B cell (primary cell): ENCODE measurements around the gene CTDP1. TPM values are rescaled to one million over a fixed set of nuclear protein-coding genes. Genes with fewer than 3 reads are reported as not detected.

ENCODE experiments used
- ATAC-seq: fragments of 200-7000 bp; cut with Tn5 transposase; one replicate; pipeline ENCODE4 v1.10.0; 2021; ENCODE audit warnings: low read depth, mild to moderate bottlenecking, moderate number of reproducible peaks, moderate library complexity
- CTCF ChIA-PET: fragments of 350-600 bp; sonication (Branson Sonifier 250); formaldehyde crosslinking; loops from one replicate; lab custom pipeline; 2021; ENCODE audit warnings: antibody characterized with exemption, inconsistent platforms; lab: Charles Lee
- POLR2A ChIA-PET: fragments of 350-600 bp; sonication (Branson Sonifier 250); formaldehyde crosslinking; loops from one replicate; lab custom pipeline; 2021; ENCODE audit warnings: antibody characterized with exemption; lab: Charles Lee
- DNase-seq: peaks from one replicate; pipeline ENCODE4 v3.0.0; 2013
- H2AFZ ChIP-seq: 2 replicates; pipeline ENCODE4 v1.6.1; 2012; ENCODE audit warnings: mild to moderate bottlenecking, low read depth, low read length; ENCODE audit not compliant: insufficient read depth, poor library complexity, severe bottlenecking
- H3K27ac ChIP-seq, 2 donors: 1 replicate in 1 of 2; 2 replicates in 1 of 2; pipeline ENCODE4 v1.5.1; 2012 to 2013; ENCODE audit warnings: low read length in 2 of 2, mild to moderate bottlenecking in 2 of 2, moderate library complexity in 1 of 2
- H3K27me3 ChIP-seq, 4 experiments: fragments of 200-600 bp in 1 of 4; sonication (generic) in 1 of 4; replicated peaks in 1 of 4; 1 replicate in 2 of 4; 2 replicates in 2 of 4; pipeline versions ENCODE4 v1.6.1 to v1.7.0; 2013 to 2016; ENCODE audit warnings: low read length in 3 of 4, mild to moderate bottlenecking in 2 of 4, mixed read lengths in 1 of 4, moderate library complexity in 1 of 4; ENCODE audit not compliant: insufficient read depth in 4 of 4, control insufficient read depth in 3 of 4; ENCODE audit errors: control extremely low read depth in 1 of 4
- H3K36me3 ChIP-seq, 2 experiments: replicated peaks in 1 of 2; 1 replicate in 1 of 2; 2 replicates in 1 of 2; pipeline versions ENCODE4 v1.6.1 to v1.7.1; 2013; ENCODE audit warnings: low read length in 1 of 2; ENCODE audit not compliant: insufficient read depth in 2 of 2, control insufficient read depth in 1 of 2; ENCODE audit errors: control extremely low read depth in 1 of 2, extremely low read depth in 1 of 2
- H3K4me1 ChIP-seq, 2 donors: fragments of 200-600 bp in 1 of 2; sonication (generic) in 1 of 2; 1 replicate in 1 of 2; 2 replicates in 1 of 2; pipeline versions ENCODE4 v1.5.1 to v1.6.1; 2013 to 2017; ENCODE audit warnings: low read length in 2 of 2; ENCODE audit not compliant: control insufficient read depth in 2 of 2, insufficient read depth in 2 of 2
- H3K4me2 ChIP-seq: replicated peaks from 2 replicates; pipeline ENCODE3; 2012; ENCODE audit warnings: mild to moderate bottlenecking, low read depth, low read length; ENCODE audit not compliant: poor library complexity, severe bottlenecking
- H3K4me3 ChIP-seq, 5 experiments: fragments of 200-600 bp in 1 of 5; sonication (generic) in 1 of 5; 1 replicate in 3 of 5; 2 replicates in 2 of 5; pipeline versions ENCODE4 v1.5.1 to v1.7.0; 2011 to 2016; ENCODE audit warnings: low read length in 4 of 5, mild to moderate bottlenecking in 4 of 5, low read depth in 2 of 5, control low read depth in 1 of 5, moderate library complexity in 1 of 5; ENCODE audit not compliant: insufficient read depth in 1 of 5; ENCODE audit errors: control extremely low read depth in 1 of 5, extremely low read depth in 1 of 5
- H3K79me2 ChIP-seq: fragments of 200-600 bp; sonication (generic); one replicate; pipeline ENCODE4 v1.6.0; 2016; ENCODE audit warnings: low read length; ENCODE audit not compliant: control insufficient read depth, insufficient read depth
- H3K9ac ChIP-seq: fragments of 200-600 bp; sonication (generic); 2 replicates; pipeline ENCODE4 v1.6.1; 2017; ENCODE audit warnings: mild to moderate bottlenecking, low read length, moderate library complexity
- H3K9me3 ChIP-seq, 3 donors: one replicate each; pipeline versions ENCODE4 v1.6.1 to v1.7.1; 2013; ENCODE audit warnings: low read length in 2 of 3; ENCODE audit not compliant: control insufficient read depth in 2 of 3, insufficient read depth in 1 of 3; ENCODE audit errors: control extremely low read depth in 1 of 3
- H4K20me1 ChIP-seq: 2 replicates; pipeline ENCODE4 v1.6.0; 2012; ENCODE audit warnings: mild to moderate bottlenecking, low read length; ENCODE audit not compliant: insufficient read depth, control insufficient read depth, poor library complexity, severe bottlenecking
- H3K27ac Mint-ChIP-seq: one replicate; pipeline ENCODE4 v1.8.0; 2021; ENCODE audit warnings: mixed read lengths
- H3K27me3 Mint-ChIP-seq: one replicate; pipeline ENCODE4 v1.8.0; 2021; ENCODE audit warnings: mixed read lengths
- H3K4me1 Mint-ChIP-seq: one replicate; pipeline ENCODE4 v1.8.0; 2021; ENCODE audit warnings: mixed read lengths
- H3K4me3 Mint-ChIP-seq: one replicate; pipeline ENCODE4 v1.8.0; 2021; ENCODE audit warnings: mixed read lengths
- H3K9me3 Mint-ChIP-seq: one replicate; pipeline ENCODE4 v1.8.0; 2022; ENCODE audit warnings: mixed read lengths; ENCODE audit not compliant: insufficient read depth
- EZH2 ChIP-seq: IDR thresholded peaks from 2 replicates; pipeline ENCODE4 v1.6.1; 2012; ENCODE audit warnings: borderline replicate concordance, low read depth, mild to moderate bottlenecking, moderate library complexity, low read length; ENCODE audit not compliant: insufficient read depth, poor library complexity, severe bottlenecking
- WGBS: methylation state at CpG from one replicate; pipeline ENCODE4 v1.1.5; 2013; ENCODE audit warnings: missing lambda C conversion rate; ENCODE audit not compliant: insufficient coverage; 5-methylcytosine and 5-hydroxymethylcytosine counted together
- intact Hi-C: fragments of 100-400 bp; cut with micrococcal nuclease; formaldehyde crosslinking; loops from one replicate; pipeline ENCODE4 v1.10.0; 2022
- polyA plus RNA-seq: library from polyadenylated mRNA; depleted of rRNA; stranded (reverse); fragments of >200 nt; gene quantifications from 2 replicates; pipeline ENCODE4 v1.2.3, GENCODE V29; 2012
- total RNA-seq, 2 donors: library from RNA; stranded (reverse); fragments of 120-200 nt in 1 of 2; gene quantifications; 1 replicate in 1 of 2; 2 replicates in 1 of 2; pipeline versions ENCODE4 v1.2.3 to v1.2.4, GENCODE V29; 2013 to 2022
- TF ChIP-seq, protein P1 (sequence below): fragments of 200-600 bp; IDR thresholded peaks from one replicate; pipeline ENCODE4 v1.8.0; 2022; ENCODE audit warnings: antibody characterized with exemption, mild to moderate bottlenecking

The CTDP1 gene
- total and polyA plus RNA-seq, 2 donors (not counting 1 experiment from before 2014, with no cell fraction given): 14.3 to 33.3 TPM

DNA sequence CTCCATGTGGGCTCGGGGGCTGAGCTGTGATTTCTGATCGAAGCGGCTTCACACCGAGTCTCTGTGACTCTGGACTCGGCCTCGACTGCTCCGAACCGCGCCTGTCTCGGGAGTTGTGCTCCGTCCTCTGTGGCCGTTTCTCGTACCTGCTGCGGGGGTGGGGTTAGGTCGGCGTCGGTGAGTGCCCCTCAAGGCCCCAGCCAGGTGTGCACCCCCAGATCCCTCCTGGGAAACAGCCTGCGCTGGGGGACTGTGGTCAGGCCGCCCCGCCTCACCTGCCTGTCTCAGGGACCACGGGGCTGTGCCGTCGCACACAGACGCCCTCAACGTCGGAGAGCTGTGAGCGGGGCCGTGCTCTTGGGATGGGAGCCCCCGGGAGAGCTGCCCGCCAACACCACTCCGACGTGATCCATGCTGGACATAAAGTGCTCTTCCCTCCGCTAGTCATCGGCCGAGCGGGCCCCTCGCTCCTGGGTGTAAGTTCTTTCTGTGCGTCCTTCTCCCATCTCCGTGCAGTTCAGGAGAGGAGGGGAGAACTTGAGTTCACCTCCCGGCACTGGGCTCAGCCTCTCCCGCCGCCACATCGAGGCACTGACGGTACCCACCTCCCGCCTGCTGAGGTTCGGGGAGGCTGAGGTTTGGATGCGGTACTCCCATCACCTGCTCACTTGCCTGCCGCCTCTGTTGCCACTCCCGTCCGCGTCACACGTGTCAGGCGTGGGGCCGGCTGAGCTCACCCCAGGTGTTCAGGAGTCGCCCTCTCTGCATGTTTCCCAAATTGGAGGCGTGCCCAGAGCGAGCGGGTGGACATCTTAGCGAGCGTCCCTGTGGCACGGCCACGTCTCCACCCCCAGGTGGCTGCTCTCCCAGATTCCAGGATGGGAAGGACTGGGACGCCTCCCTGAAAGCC is 55.7 kb downstream of the CTDP1 start:
- WGBS: 98% methylated on average over 61 of the region's 63 CpGs
- peaks cover 3 to 76% of the 10 kb centered on the region in 2 experiments for H3K36me3 ChIP-seq
- no peak overlapping the region for H3K4me3 ChIP-seq
- no peak overlapping the region for H3K4me2 ChIP-seq
- no peaks in the 10 kb centered on the region for H3K9me3 Mint-ChIP-seq
- peaks cover 3% of the 10 kb centered on the region for H4K20me1 ChIP-seq
- DNase-seq (no peak), ATAC-seq (no peak)
- peaks cover 21% of the 10 kb centered on the region for H3K79me2 ChIP-seq
- no peaks in the 10 kb centered on the region for H3K4me1 Mint-ChIP-seq
- CTCF ChIA-PET: no interaction called here
- H3K9me3 ChIP-seq: peaks cover 7 to 40% (median 8%) of the 10 kb centered on the region in 3 donors
- TF ChIP-seq, protein P1, sequence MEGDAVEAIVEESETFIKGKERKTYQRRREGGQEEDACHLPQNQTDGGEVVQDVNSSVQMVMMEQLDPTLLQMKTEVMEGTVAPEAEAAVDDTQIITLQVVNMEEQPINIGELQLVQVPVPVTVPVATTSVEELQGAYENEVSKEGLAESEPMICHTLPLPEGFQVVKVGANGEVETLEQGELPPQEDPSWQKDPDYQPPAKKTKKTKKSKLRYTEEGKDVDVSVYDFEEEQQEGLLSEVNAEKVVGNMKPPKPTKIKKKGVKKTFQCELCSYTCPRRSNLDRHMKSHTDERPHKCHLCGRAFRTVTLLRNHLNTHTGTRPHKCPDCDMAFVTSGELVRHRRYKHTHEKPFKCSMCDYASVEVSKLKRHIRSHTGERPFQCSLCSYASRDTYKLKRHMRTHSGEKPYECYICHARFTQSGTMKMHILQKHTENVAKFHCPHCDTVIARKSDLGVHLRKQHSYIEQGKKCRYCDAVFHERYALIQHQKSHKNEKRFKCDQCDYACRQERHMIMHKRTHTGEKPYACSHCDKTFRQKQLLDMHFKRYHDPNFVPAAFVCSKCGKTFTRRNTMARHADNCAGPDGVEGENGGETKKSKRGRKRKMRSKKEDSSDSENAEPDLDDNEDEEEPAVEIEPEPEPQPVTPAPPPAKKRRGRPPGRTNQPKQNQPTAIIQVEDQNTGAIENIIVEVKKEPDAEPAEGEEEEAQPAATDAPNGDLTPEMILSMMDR: no peak
- no peak for TF ChIP-seq EZH2
- no peak overlapping the region for H3K27ac Mint-ChIP-seq
- H3K4me1 ChIP-seq: no peaks in the 10 kb centered on the region
- intact Hi-C loops: no loop called here
- no peak overlapping the region for H2AFZ ChIP-seq
- H3K9ac ChIP-seq: no peak overlapping the region
- H3K4me3 Mint-ChIP-seq: no peak overlapping the region
- no peaks in the 10 kb centered on the region for H3K27me3 Mint-ChIP-seq
- H3K27ac ChIP-seq: no peak overlapping the region
- POLR2A ChIA-PET: no interaction called here
- H3K27me3 ChIP-seq: no peaks in the 10 kb centered on the region

DNA sequence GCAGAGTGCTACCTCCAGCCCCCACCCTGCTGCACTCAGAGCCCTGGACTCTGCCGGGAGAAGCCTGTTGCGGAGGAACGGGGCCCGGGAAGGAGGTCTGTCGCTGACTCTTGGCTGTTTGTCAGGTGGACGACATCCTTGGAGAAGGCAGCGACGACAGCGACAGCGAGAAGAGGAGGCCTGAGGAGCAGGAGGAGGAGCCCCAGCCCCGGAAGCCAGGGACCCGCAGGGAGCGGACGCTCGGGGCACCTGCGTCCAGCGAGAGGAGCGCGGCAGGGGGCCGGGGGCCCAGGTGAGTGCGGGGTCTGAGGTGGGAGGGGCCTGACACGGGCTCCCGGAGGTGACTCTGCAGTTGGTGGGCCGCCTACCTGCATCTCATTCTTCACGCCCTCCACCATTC is 56.6 kb downstream of the CTDP1 start:
- 99% methylated on average over 25 of the region's 25 CpGs for WGBS
- Histone ChIP-seq H3K27ac (no peak overlapping the region), H2AFZ (no peak overlapping the region), H3K27me3 (no peaks in the 10 kb centered on the region), H3K9ac (no peak overlapping the region), H3K9me3 (peaks cover 7 to 31% (median 7%) of the 10 kb centered on the region in 3 donors), H4K20me1 (peaks cover 3% of the 10 kb centered on the region), H3K79me2 (peaks cover 13% of the 10 kb centered on the region), H3K4me1 (no peaks in the 10 kb centered on the region), H3K36me3 (peaks cover 3 to 70% of the 10 kb centered on the region in 2 experiments), H3K4me2 (no peak overlapping the region), H3K4me3 (no peak overlapping the region)
- H3K4me1 Mint-ChIP-seq: peaks cover 5% of the 10 kb centered on the region
- no peak for TF ChIP-seq EZH2
- TF ChIP-seq, protein P1: no peak
- ATAC-seq (no peak), DNase-seq (no peak)
- CTCF ChIA-PET: no interaction called here
- intact Hi-C loops: no loop called here
- H3K4me3 Mint-ChIP-seq: no peak overlapping the region
- H3K27ac Mint-ChIP-seq: no peak overlapping the region
- H3K27me3 Mint-ChIP-seq: no peaks in the 10 kb centered on the region
- POLR2A ChIA-PET: no interaction called here
- H3K9me3 Mint-ChIP-seq: no peaks in the 10 kb centered on the region
